Activated naive CD4-positive, alpha-beta T cell treated with anti-CD3 and anti-CD28 coated beads for 36 hours (primary cell): ENCODE measurements around the gene LMF1. TPM values are rescaled to one million over a fixed set of nuclear protein-coding genes. Genes with fewer than 3 reads are reported as not detected.

ENCODE experiments used
- CTCF ChIA-PET: fragments of 350-600 bp; sonication (Branson Sonifier 250); formaldehyde crosslinking; loops from one replicate; lab custom pipeline; 2021; ENCODE audit warnings: antibody characterized with exemption; lab: Charles Lee
- DNase-seq: peaks from one replicate; pipeline ENCODE4 v3.0.0-alpha.2; 2020
- H3K27ac Mint-ChIP-seq: one replicate; pipeline ENCODE4 v1.8.0; 2021; ENCODE audit warnings: mild to moderate bottlenecking, mixed read lengths
- H3K27me3 Mint-ChIP-seq: one replicate; pipeline ENCODE4 v1.8.0; 2021; ENCODE audit warnings: low read depth, mixed read lengths
- H3K36me3 Mint-ChIP-seq: one replicate; pipeline ENCODE4 v1.8.0; 2021; ENCODE audit warnings: low read depth, mixed read lengths
- H3K4me1 Mint-ChIP-seq: one replicate; pipeline ENCODE4 v1.8.0; 2021; ENCODE audit warnings: low read depth, mixed read lengths
- H3K4me3 Mint-ChIP-seq: one replicate; pipeline ENCODE4 v1.8.0; 2021; ENCODE audit warnings: mild to moderate bottlenecking, moderate library complexity, mixed read lengths
- H3K9me3 Mint-ChIP-seq: one replicate; pipeline ENCODE4 v1.8.0; 2021; ENCODE audit warnings: mixed read lengths
- intact Hi-C: fragments of 100-400 bp; cut with micrococcal nuclease; formaldehyde crosslinking; loops from one replicate; pipeline ENCODE4 v1.15.1; 2023
- total RNA-seq, 2 experiments: library from RNA; stranded (reverse); gene quantifications; one replicate each; pipeline ENCODE4 v1.2.3, GENCODE V29; 2021

Gene LMF1
- total RNA-seq, 2 experiments from 2014 or later: 11.5 to 12.3 TPM

DNA sequence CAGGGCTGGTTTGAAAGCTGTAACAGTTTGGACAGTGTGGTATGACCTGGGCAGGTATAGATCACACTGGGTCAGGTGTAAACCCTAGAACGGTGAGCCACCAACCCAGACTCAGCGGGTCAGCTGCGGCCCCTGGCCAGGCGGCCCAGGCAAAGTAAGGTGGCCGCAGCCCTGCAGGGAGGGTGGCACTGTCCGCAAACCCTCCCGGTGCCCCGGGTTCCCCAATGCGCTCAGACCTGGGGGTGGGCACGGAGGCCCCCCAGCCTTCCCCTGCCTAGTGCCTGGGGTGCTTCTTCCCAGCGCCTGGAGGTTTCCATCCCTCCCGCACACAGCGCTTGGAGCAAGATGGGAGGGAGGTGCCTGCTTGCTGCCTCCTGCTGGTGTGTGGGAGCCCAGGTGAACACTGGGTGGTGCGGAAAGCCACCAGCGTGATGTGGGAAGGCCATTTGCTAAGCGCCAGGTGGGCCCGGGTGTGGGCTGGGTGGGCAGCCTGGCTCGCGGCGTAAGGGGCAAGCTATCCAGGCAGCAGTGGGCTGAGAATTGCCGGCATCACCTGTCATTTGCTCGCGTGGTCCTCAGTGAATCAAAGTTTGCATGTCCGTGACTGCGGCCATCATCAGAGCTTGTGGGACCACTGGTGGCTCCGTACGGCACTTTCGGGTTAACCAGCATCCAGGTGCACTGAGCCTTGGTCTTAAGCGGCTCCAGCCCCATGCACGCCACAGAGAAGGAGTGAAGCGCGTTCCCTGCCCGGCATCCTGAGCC, 122.9 kb downstream of the LMF1 start:
- Mint-ChIP-seq H3K27me3 (no peaks in the 10 kb centered on the region), H3K9me3 (no peaks in the 10 kb centered on the region)
- intact Hi-C loops: no loop called here

DNA sequence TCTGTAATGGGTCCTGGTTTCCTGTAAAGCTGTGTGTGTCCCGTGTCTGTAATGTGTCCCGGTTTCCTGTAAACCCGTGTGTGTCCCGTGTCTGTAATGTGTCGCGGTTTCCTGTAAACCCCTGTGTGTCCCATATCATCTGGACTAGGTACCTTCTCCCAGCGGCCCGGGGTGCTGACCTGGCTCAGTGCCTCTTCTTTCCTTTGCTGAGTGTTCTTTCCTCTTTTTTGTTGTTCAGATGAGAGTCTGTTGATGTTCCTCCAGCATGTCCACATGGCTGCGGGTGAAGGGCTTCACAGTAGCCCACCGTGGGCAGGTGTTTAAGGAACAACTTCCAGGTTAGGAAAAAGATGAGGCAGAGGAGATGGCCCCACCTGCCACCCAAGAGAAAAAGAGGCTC, 123.6 kb downstream of the LMF1 start:
- no peaks in the 10 kb centered on the region for H3K4me1 Mint-ChIP-seq
- DNase-seq: no peak
- H3K27me3 Mint-ChIP-seq: no peaks in the 10 kb centered on the region
- no peak overlapping the region for H3K27ac Mint-ChIP-seq
- no peak overlapping the region for H3K4me3 Mint-ChIP-seq
- H3K36me3 Mint-ChIP-seq: no peaks in the 10 kb centered on the region
- CTCF ChIA-PET: no interaction called here
- no peaks in the 10 kb centered on the region for H3K9me3 Mint-ChIP-seq
- intact Hi-C loops: no loop called here

More for the DNA sequence above, 122.9 kb downstream of the LMF1 start:
- DNase-seq: no peak
- Mint-ChIP-seq H3K27ac (no peak overlapping the region), H3K4me1 (no peaks in the 10 kb centered on the region), H3K4me3 (no peak overlapping the region), H3K36me3 (no peaks in the 10 kb centered on the region)
- CTCF ChIA-PET: no interaction called here

DNA sequence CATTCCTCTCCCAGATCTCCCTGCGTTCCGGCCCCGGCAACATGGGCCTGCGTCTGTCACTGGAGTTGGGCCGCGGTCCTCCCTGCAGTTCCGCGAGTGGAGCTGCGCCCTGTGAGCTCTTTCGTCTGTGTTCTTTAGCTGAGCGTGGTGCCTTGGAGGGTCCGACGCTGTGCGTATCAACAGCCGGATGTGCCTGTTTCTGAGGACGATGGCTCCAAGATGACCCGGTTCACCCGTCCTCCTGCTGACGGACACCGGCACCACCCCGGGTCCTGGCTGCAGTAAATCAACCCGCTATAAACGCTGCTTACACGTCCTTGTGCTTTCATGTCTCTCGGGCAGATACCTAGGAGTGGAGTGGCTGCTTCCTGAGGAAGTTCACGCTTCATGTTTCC, 125.4 kb downstream of the LMF1 start:
- intact Hi-C loops: no loop called here
- H3K4me3 Mint-ChIP-seq: no peak overlapping the region

DNA sequence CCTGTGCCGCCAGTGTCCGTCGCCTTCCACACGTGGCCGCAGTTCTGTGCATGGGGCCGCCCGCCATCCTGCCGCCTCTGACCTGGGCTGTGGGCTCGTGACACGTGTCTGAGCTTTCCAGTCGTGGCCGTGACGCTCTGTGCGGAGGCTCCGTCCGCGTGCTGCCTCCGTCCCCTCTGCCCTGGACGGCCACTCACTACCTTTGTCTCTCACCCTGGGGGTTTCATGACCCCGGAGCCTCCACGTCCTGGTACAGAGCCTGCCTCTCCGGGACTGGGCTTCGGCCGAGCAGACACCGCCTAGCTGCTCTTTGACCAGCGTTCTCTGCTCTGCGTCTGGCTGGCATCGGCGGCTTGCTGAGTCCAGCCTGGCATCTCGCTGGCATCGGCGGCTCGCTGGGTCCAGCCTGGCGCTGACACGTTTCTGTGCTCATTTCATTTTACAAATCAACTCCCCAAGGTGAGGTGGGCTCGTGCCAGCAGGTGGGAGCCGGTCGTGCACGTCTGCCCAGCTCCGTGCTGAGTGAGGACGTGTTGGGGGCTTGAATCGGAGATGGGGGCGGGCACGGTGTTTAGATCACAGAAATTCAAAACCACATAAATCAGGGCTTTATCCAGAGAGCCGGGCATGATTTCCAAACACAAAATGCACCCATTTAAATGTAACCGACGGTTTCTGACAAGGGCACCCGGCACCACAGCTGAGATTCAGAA, 126.0 kb downstream of the LMF1 start:
- no peaks in the 10 kb centered on the region for H3K36me3 Mint-ChIP-seq
- H3K27me3 Mint-ChIP-seq: no peaks in the 10 kb centered on the region
- no peaks in the 10 kb centered on the region for H3K4me1 Mint-ChIP-seq
- H3K4me3 Mint-ChIP-seq: no peak overlapping the region
- CTCF ChIA-PET: no interaction called here
- no peak overlapping the region for H3K27ac Mint-ChIP-seq
- H3K9me3 Mint-ChIP-seq: no peaks in the 10 kb centered on the region
- DNase-seq: no peak
- intact Hi-C loops: no loop called here

More for the DNA sequence above, 125.4 kb downstream of the LMF1 start:
- DNase-seq: no peak
- CTCF ChIA-PET: no interaction called here
- Mint-ChIP-seq H3K27ac (no peak overlapping the region), H3K36me3 (no peaks in the 10 kb centered on the region), H3K4me1 (no peaks in the 10 kb centered on the region), H3K9me3 (no peaks in the 10 kb centered on the region), H3K27me3 (no peaks in the 10 kb centered on the region)

DNA sequence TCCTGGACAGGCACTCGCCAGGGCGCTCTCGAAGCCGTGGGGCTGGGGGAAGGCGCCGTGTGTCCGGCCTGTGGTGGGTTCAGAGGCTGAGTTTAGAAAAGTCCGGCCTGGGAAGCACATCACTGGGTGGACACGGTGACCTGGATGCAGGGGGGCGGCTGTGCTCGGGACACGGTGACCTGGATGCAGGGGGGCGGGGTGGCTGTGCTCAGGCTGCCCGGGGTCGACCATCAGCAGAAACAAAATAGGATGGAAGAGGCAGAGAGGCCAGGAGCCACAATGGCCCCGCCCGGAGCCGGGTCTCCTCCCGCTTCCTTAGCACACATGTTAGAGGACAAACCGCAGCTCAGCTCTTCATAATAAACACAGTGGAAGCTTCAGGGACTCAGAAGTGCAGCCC, 127.0 kb downstream of the LMF1 start:
- no peak for DNase-seq
- CTCF ChIA-PET: interaction anchor here (0.7 kb wide), 1 partner anchor 773 kb away, joined by 3 read pairs; no protein-coding TSS in a partner anchor
- Mint-ChIP-seq H3K36me3 (no peaks in the 10 kb centered on the region), H3K27ac (no peak overlapping the region), H3K9me3 (no peaks in the 10 kb centered on the region), H3K4me1 (no peaks in the 10 kb centered on the region), H3K27me3 (no peaks in the 10 kb centered on the region), H3K4me3 (no peak overlapping the region)
- intact Hi-C loops: no loop called here

DNA sequence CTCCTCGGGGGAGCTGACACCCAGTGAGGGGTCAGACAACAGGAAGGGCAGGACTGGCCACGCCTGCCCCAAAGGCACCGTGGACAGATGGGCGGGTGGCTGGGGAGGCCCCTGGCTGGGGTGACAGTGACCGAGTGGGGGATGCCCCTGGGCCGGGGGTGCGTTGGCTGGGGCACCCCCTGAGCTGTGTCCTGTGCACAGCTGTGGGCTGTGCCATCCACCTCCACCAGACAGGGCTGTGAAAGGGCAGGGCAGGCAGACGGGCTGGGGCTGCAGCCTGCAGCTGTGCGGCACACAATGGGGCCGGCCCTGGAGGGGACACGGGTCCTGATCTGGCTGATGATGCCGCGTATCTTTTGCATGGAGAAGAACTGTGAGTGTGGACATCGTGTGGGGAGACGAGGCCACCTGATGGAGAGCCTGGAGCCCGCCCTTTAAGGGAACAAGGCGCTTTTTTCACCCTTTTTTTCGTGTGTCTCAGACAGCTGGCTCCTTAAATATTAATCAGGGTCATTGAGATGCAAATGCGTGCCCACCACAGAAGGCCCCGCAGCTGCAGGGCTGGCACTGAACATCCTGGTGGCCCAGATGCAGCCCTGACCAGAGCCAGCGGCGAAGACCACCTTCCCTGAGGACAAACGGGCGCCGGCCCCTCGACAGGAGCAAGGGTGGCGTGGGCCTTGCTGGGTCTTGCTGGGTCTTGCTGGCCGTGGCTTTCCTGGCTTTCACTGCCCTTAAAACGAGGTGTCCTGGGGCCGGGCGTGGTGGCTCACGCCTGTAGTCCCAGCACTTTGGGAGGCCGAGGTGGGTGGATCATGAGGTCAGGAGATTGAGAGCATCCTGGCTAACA, 127.8 kb downstream of the LMF1 start:
- no peaks in the 10 kb centered on the region for H3K9me3 Mint-ChIP-seq
- intact Hi-C loops: no loop called here
- CTCF ChIA-PET: interaction anchor here (0.7 kb wide), 1 partner anchor 774 kb away, joined by 3 read pairs; no protein-coding TSS in a partner anchor
- no peaks in the 10 kb centered on the region for H3K36me3 Mint-ChIP-seq
- no peak overlapping the region for H3K27ac Mint-ChIP-seq
- no peaks in the 10 kb centered on the region for H3K4me1 Mint-ChIP-seq
- H3K4me3 Mint-ChIP-seq: no peak overlapping the region
- DNase-seq: no peak
- H3K27me3 Mint-ChIP-seq: no peaks in the 10 kb centered on the region

DNA sequence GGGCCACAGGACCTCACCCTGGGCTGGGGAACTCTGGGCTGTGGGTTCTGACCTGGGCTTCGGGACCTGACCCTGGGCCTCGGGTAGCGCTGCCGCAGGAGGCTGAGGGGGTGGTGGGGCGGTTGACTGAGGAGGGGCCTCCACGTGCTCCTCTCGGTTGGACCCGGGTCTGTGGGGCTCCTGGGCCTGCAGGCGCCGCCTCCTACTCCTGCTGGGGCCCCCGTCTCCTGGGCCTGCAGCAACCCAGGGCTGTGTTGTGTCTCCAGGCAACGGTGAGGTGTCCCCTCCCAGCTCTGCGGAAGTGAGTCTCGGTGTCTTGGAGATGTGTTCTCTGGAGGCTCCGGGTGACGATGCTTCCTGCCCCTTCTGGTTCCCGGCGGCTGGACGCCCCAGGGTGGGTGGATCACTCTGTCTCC, 128.7 kb downstream of the LMF1 start:
- CTCF ChIA-PET: no interaction called here
- H3K27ac Mint-ChIP-seq: no peak overlapping the region
- no peaks in the 10 kb centered on the region for H3K4me1 Mint-ChIP-seq
- H3K4me3 Mint-ChIP-seq: no peak overlapping the region
- intact Hi-C loops: no loop called here
- H3K9me3 Mint-ChIP-seq: no peaks in the 10 kb centered on the region
- H3K36me3 Mint-ChIP-seq: no peaks in the 10 kb centered on the region
- H3K27me3 Mint-ChIP-seq: no peaks in the 10 kb centered on the region
- DNase-seq: no peak

DNA sequence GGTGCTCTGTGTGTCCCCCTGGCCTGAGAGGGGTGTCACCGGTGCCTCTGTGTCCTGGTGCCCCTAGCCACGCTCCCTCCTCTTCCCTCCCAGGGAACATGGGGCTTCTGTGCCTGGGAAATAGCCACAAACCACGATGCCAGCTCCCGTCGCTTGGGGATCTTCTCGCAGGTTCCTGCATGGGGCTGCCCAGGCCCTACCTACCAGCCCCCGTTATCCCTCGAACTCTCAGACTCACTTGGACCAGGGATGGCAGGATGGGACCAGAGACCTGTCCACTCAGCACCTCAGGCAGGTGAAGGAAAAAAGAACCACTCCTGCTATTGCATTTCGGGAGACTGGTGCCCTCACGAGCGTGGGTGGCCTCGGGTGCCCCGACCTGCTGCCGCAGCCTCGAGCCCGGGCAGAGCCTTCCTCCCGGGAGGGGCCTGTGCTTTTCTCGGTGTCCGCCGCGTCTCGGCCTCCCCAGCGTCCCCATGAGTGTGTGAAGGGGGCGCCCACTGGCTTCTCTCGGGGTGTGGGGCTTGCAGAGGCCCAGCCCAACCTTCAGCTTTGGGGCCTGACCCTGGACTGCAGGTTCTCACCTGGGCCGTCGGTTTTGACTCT, 129.2 kb downstream of the LMF1 start:
- no peak overlapping the region for H3K27ac Mint-ChIP-seq
- H3K36me3 Mint-ChIP-seq: no peaks in the 10 kb centered on the region
- no peaks in the 10 kb centered on the region for H3K27me3 Mint-ChIP-seq
- H3K4me3 Mint-ChIP-seq: no peak overlapping the region
- DNase-seq: no peak
- no peaks in the 10 kb centered on the region for H3K4me1 Mint-ChIP-seq
- peaks cover 3% of the 10 kb centered on the region for H3K9me3 Mint-ChIP-seq
- intact Hi-C loops: no loop called here
- CTCF ChIA-PET: no interaction called here

DNA sequence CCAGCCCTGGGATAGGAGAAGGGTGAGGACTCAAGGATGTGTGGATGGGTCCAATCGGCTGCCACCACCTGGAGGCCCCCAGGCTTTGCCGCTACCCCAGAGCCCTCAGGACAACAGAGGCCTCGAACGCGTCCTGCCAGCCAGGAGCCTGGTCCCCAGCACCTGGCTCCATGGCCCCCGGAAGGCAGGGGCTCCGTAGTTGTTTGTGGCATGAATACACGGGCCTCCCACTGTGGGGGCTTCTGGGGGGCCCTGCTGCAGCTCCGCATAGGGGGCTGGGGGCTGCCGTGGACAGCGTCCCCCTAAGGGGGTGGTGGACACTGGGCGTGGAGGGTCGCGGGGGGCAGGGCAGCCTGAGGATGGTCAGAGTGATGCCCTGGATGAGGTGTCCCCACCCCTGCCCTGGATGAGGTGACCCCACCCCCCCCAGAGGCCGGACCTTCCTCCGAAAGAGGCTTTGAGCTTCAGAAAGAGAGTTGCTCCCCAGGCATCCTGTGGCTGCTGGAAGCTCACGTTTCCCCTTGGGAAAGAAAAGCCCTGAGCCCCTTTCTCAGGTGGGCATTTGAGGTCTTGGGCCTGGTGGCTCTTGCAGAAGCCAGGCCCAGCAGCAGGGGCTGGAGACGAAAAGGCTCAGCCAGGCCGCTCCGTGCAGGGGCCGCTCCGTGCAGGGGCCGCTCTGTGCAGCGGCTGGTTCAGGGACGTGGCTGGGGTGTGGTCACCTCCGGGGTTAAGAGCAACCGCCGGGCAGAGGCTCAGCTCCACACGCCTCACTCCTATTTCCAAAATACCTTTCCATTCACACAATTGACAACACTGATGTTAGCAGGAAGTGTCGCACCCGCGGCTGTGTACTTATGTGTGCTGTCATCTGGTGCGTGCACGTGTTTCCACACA, 130.0 kb downstream of the LMF1 start:
- Mint-ChIP-seq H3K27me3 (no peaks in the 10 kb centered on the region), H3K27ac (no peak overlapping the region), H3K36me3 (no peaks in the 10 kb centered on the region), H3K4me1 (no peaks in the 10 kb centered on the region), H3K4me3 (no peak overlapping the region), H3K9me3 (peaks cover 10% of the 10 kb centered on the region)
- DNase-seq: no peak
- CTCF ChIA-PET: no interaction called here
- intact Hi-C loops: no loop called here

DNA sequence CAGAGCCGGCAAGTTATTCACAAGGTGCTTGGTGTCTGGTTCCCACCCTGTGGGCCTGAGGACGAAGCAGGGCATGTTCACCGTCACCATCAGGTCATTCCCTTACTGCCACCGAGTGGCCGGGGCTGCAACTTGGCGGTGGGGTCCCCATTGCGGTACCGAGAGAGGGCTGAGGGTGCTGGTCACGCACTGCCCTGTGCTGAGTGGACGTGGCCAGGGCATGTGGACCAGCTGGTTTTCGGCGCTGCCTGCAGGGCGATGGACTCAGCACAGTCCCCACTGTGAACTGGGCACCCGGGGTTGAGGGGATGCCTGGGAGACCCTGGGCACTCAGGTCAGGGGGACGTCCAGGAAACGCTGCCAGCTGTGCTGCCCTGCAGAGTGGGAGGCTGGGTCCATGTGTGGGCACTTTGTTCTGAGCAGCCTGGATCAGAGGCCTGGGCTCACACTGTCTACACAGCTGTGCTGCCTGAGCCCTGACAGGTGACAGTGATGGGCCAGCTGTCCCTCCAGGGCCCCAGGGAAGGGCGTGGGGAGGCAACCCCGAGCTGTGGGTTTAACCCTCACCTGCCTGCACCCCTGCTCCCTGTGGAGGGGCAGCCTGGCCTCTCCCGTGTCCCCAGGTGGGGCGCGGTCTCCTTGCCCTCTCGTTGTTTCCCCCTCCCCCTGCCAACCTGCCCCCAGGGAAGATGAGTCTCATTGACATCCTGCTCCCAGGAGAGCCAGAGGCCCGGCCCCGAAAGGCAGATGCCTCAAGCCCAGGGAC, 131.0 kb downstream of the LMF1 start:
- no peak for DNase-seq
- no peaks in the 10 kb centered on the region for H3K36me3 Mint-ChIP-seq
- no peaks in the 10 kb centered on the region for H3K27me3 Mint-ChIP-seq
- H3K4me3 Mint-ChIP-seq: no peak overlapping the region
- intact Hi-C loops: no loop called here
- H3K9me3 Mint-ChIP-seq: peaks cover 13% of the 10 kb centered on the region
- H3K4me1 Mint-ChIP-seq: no peaks in the 10 kb centered on the region
- CTCF ChIA-PET: no interaction called here
- no peak overlapping the region for H3K27ac Mint-ChIP-seq

DNA sequence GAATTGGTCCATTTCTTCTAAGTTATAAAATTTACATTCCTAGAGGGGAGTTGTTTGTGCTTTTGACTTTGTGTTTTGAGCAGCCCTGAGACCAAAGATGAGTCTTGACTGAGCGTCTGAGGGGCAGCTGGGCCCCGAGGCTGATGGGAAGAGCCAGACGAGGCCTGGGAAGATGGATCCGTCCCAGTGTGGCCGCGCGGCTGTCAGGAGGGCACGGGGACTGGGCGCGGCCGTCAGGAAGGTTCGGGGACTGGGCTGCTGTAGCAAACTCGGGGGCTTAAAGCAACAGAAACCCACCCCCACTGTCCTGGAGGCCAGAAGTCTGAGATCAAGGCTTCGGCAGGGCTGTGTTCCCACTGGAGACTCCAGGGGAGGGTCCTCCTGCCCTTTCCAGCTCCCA, 132.0 kb downstream of the LMF1 start:
- DNase-seq: no peak
- intact Hi-C loops: no loop called here
- CTCF ChIA-PET: no interaction called here
- H3K9me3 Mint-ChIP-seq: peaks cover 13% of the 10 kb centered on the region
- no peak overlapping the region for H3K4me3 Mint-ChIP-seq
- no peak overlapping the region for H3K27ac Mint-ChIP-seq
- no peaks in the 10 kb centered on the region for H3K36me3 Mint-ChIP-seq
- H3K27me3 Mint-ChIP-seq: no peaks in the 10 kb centered on the region
- no peaks in the 10 kb centered on the region for H3K4me1 Mint-ChIP-seq
